NCI-H510A (cell line): ENCODE results near the gene ACTR1A.
A peak's percentile ranks its signal among the peaks of the same experiment; 100 is the strongest.
"Not testable (repeated sequence)": the region's sequence is repeated elsewhere in the genome, so short reads cannot be mapped to it uniquely, and the experiment has no call there.

ENCODE experiments used
- DNase-seq: peaks from one replicate; lab custom pipeline; 2025; lab: John Stamatoyannopoulos, UW

The ACTR1A gene

DNA sequence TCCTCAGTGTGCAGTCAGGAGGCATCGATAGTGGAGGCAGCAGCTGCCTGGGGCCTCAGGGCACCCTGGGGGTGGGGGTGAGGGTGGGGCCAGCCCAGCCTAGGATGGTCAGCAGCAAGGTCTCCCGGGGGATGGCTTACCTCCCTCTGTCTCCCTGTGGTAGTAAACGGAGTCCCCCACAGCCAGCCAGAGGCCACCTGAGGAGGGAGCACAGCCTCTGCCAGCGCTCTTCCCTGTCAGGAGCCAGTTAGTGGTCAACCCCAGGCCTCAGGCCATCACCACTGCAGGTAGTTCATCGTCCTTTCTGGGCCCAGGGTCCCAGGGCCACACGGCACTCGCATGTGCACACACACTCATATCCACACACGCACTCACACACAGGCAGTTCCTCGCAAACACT lies 22.1 kb downstream of the ACTR1A start:
- no peak for DNase-seq

- no peak for DNase-seq
Measured at GRCh38 chr10:102479651-102480050, 22.9 kb downstream of the ACTR1A start.

DNA sequence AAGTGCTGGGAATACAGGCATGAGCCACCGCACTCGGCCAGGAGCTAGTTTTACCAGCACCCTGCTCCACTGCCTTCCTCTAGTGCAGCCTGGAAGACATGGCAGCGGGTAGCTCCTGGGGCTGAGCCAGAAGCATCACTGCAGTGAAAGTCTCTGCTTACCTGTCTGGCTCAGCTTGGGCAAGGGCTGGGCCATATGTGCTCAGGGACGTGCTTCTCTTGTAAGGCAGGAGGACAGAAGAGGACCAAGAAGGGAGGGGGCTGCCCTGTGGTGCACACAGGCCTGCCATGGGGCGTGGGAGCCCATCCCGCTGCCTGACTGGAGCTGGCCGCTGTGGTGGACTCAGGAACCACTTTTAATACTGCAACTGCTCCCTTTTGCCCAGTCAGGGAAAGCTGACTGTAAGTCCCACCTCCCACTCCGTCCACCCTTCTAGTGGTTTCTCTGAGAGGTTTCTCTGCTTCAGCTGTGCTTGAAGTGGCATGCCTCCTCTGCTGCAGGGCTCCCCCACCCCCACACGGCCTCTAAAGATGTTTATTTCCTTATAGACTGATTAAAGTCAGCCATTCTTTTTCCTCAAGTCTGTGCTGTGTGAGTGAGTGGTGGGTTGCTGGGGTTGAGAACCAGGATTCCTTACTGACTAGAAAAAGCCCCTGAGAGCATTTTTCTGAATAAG lies 25.9 kb downstream of the ACTR1A start:
- DNase-seq = peak; percentile 20

- no peak for DNase-seq
Measured at GRCh38 chr10:102475451-102476040, 27.0 kb downstream of the ACTR1A start.

DNA sequence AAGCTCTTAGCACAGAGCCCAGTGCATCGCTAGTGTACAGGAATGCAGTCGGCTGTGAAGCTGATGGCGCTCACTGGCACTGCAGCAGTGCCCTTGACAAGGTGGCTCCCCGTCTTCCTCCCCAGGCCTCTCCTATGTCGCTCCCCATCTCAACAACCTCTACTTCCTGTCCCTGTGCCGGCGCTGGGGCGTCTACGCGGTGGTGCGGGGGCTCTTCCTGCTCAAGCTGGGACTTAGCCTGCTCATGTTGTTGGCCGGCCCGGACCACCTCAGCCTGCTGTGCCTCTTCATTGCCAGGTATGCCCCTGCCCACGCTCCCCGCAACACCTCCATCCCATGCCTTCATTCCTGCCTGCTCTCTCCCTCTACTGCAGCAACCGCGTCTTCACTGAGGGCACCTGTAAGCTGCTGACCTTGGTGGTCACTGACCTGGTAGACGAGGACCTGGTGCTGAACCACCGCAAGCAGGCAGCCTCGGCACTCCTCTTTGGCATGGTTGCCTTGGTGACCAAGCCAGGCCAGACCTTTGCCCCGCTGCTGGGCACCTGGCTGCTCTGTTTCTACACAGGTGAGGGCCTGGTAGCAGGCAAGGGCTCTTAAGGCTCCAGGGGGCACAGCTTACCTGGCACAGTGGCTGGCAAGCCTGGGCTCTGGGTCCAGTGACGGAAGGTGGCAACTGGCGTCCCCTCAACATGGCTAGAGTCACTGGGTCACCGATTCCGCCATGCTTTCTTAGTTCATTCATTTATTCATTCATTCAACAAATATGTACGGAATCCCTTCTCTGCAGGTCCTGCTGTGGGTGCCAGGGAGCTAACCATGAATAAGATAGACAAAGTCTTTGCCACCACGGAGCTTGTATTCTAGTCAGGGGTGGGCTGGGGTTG lies 28.8 kb downstream of the ACTR1A start:
- no peak for DNase-seq

DNA sequence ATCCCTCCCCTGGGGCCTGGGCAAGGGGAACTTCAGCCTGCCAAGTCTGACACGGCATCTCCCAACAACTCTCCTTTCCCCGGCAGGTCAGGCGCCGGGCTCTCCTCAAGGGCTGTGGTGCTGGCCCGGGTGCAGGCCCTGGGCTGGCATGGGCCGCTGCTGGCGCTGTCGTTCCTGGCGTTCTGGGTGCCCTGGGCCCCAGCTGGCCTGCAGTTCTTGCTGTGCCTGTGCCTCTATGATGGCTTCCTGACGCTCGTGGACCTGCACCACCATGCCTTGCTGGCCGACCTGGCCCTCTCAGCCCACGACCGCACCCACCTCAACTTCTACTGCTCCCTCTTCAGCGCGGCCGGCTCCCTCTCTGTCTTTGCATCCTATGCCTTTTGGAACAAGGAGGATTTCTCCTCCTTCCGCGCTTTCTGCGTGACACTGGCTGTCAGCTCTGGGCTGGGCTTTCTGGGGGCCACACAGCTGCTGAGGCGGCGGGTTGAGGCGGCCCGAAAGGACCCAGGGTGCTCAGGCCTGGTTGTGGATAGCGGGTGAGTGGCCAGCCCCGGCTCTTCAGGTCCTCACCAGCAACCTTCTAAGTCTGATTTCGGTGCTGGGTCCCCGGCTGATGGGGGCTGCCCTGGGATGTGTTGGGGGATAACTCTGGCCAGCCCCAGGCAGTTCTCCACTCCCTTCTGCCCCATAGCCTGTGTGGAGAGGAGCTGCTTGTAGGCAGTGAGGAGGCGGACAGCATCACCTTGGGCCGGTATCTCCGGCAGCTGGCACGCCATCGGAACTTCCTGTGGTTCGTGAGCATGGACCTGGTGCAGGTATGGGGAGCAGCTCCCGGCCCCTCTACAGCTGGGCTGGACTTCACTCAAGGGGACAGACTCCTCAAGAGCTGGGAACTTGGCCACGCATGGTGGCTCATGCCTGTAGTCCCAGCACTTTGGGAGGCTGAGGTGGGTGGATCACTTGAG lies 31.6 kb downstream of the ACTR1A start:
- no peak for DNase-seq

DNA sequence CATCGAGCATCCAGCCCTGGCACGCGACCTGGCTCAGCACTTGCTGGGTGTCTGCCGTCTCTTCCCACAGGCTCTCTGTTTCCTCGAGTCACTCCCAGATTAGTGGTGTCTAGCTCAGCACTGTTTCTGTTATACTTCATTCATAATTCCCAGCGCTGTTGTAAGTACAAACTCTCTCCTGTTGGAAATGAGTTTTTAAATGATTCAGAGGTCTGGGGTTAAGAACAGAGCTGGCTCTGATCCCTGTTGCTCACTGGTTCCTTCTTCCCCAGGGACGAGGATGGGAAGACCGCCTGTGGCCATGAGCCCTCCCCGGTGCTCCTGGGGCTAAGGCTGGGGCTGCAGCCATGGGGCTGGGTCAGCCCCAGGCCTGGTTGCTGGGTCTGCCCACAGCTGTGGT lies 33.8 kb downstream of the ACTR1A start:
- DNase-seq = no peak

DNA sequence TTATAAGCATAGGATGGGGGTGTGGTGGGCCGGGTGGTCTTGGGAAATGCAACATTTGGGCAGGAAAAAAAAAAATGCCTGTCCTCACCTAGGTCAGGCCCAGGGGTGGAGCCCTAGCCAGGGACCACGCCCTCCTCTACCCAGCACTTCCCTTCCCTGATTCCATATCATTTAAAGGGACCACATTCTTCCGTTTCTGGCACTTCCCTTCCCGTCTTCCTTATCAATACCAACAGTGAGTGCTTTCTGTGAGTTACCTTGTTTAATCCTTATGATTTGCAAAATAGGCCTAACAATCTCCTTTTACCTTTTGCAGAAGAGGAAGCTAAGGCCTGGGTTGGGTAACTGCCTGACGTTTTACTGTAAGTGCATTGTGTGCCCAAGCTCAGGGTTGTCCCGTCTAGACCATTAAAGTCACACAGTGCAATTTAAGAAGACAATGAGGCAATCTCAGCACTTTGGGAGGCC lies 34.5 kb downstream of the ACTR1A start:
- no peak for DNase-seq

DNA sequence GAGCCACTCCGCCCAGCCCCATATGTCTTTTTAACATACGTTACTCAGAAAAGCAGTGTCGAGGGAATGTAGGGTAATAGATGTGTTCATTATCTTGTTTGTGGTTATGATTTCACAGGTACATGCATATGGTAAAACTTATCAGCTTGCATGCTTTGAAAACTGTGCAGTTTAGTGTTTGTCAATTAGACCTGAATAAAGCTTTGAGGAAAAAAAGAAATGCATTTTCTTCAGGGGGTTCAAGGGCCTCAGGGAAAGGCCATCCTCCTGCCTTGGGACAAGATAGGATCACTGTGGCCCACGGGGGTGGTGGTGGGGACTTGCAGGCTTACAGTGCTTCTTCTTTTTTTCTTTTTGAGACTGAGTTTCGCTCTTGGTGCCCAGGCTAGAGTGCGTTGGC lies 35.2 kb downstream of the ACTR1A start:
- DNase-seq = no peak

GRCh38 chr10:102465466-102465865 lies 37.0 kb downstream of the ACTR1A start:
- no peak for DNase-seq

- DNase-seq = no peak
Measured at GRCh38 chr10:102463983-102464382, 38.5 kb downstream of the ACTR1A start.

DNA sequence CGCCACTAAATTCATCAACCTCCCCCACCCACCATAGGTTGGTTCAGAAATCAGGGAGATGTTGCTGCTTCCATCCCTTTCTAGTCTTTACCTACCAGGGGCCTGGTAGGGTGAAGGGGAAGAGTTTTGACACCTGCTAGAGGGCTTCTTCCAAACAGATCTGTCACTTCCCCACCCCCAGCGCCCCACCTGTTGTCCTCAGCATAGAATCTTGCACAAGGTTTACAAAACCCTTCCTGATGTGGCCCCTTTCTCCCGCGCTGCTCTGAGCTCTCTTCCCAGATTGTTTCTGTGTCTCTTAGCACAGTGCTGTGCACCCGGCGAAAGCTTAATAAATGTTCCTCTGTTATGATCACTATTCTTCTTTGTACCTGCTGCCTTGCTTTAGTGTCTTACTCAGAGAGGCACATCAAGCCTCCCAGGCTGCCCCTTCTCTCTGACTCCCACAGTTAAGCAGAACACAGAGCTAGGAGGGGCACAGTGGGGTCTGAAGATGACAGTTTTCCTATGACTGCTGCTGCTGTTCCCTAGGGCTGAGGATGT lies 39.9 kb downstream of the ACTR1A start:
- no peak for DNase-seq

DNA sequence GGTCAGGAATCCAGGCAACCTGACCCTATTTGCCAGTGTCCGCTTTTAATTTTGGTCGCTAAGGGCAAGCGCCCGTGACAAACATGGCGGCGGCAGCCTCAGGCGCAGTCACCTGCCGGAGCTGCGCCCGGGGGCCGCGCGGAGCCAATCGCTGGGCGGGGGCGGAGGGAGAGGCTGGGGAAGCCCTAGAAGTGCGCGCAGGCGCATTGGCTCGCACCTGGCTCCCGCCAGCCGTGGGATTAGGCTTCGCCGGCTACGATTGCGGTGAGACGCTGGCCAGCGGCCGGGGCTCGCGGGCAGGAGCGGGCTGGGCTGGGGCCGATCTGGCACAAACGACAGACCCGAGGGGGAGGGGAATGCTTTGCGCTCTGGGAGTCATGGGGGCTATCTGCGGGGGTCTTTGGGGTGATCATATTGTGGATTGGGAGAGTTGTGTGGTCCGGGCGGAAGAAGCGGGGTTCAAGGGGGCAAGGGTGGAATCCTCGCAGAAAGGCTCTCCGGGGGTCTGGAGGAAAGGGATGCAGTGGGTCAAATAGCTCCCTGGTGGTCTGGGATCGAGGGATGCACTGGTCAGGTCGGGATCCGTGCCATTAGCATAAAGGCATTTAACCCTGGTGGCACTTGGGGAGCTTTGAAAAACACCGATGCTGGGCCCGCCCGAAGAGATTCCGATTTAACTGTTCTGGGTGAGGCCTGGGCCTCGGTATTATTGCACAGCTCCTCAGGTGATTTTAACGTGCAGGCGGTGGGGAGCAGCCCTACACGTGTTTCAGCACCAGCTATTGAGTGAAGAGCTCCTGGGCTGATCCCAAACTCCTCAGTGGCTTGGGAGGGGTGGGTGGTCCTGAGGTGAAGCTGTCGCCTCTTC lies 41.1 kb downstream of the ACTR1A start:
- peak; percentile 89 for DNase-seq

DNA sequence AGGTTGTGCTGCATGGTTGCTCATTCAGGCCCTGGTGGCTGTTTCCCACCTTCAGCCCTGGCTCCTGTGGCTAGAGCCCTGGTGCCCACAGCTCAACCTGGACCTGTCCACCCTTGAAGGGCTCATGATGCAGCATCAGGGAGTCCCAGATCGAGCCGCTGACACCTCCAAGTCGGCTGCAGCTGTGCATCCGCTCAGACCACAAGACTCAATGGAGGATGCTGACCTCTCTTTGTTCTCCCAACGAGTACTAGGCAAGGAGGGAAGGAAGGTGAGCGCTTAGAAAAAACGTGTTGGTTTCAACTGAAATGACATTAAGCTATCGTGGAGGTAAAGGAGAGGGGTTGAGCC lies 41.7 kb downstream of the ACTR1A start:
- DNase-seq = no peak

DNA sequence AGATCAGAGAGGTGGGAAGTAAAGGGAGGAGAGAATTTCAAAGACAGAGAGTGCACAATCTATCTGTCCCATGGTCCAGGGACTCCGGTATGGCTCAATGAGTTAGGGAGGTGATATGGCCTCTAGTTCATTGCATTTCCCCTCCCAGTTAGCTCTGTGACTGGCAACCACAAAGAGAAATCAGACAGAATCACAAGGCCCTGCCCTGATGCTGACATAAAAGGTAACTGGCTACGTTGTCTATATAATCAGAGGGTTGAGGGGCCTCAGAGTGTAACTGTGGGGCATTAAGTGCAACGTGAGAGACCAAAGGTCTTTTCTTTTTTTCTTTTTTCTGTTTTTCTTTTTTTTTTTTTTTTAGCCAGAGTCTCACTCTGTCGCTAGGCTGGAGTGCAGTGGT lies 43.9 kb downstream of the ACTR1A start:
- DNase-seq = no peak

- DNase-seq = no peak
Measured at GRCh38 chr10:102457591-102458150, 44.8 kb downstream of the ACTR1A start.

DNA sequence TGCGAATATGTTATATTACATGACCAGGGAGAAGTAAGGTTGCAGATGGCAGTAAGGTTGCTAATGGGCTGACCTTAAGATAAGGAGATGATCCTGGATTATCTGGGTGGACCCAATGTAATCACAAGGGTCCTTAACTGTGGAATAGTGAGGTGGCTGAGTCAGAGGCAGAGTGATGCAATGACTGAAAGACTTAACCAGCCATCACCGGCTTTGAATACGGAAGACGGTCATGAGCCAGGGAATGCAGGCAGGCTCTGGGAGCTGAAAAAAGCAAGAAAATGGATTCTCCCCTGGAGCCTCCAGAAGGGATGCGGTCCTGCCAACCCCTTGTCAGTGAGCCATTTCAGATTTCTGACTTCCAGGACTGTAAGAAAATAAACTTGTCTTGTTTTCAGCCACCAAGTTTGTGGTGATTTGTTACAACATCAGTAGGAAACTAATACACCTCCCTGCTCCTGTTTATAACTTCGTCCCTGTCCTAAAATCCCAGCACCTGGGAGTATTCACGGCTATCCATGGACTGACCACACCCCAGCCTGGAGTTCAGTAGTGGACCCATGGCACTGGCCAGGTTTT lies 46.5 kb downstream of the ACTR1A start:
- no peak for DNase-seq

DNA sequence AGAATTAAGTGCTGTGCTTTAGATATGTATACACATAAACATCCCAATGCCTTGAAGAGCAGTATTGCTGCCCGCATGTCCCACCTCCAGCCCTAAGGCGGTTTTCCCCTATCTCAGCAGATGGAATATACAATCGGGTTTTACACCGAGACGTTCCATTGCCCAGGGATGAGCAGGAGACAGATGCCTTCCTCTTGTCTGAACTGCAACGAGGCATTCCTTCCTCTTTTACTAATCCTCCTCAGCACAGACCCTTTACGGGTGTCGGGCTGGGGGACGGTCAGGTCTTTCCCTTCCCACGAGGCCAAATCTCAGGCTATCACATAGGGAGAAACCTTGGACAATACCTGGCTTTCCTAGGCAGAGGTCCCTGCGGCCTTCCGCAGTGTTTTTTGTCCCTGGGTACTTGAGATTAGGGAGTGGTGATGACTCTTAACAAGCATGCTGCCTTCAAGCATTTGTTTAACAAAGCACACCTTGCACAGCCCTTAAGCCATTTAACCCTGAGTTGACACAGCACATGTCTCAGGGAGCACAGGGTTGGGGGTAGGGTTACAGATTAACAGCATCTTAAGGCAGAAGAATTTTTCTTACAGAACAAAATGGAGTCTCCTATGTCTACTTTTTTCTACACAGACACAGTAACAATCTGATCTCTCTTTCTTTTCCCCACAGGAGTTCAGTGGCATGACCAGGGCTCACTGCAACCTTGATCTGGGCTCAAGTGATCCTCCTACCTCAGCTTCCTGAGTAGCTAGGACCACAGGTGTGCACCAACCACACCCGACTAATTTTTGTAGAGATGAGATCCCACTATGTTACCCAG lies 47.6 kb downstream of the ACTR1A start:
- not testable (repeated sequence) for DNase-seq

DNA sequence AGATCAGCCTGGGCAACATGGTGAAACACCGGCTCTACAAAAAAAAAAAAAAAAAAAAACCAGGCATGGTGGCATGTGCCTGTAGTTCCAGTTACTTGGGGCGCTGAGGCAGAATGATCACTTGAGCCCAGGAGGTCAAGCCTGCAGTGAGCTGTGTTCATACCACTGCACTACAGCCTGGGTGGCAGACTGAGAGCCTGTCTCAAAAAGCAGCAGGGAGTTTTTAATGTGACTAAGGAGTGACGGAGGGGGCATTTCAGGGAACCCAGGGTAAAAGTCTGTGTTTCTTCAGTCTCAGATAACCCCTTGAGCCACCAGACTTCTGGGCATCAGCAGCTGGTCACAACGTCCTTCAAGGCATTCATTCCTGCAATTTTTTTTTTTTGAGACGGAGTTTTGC lies 49.0 kb downstream of the ACTR1A start:
- DNase-seq = no peak
